ENCODE results near the gene C11orf97. TPM values are rescaled to one million over a fixed set of nuclear protein-coding genes. Genes with fewer than 3 reads are reported as not detected.

Gene C11orf97
- total and polyA plus RNA-seq, 2 of the 13 experiments (the other 11 are each of a cell fraction or from before 2014, with no cell fraction given): 0.35 TPM; not detected in 1

DNA sequence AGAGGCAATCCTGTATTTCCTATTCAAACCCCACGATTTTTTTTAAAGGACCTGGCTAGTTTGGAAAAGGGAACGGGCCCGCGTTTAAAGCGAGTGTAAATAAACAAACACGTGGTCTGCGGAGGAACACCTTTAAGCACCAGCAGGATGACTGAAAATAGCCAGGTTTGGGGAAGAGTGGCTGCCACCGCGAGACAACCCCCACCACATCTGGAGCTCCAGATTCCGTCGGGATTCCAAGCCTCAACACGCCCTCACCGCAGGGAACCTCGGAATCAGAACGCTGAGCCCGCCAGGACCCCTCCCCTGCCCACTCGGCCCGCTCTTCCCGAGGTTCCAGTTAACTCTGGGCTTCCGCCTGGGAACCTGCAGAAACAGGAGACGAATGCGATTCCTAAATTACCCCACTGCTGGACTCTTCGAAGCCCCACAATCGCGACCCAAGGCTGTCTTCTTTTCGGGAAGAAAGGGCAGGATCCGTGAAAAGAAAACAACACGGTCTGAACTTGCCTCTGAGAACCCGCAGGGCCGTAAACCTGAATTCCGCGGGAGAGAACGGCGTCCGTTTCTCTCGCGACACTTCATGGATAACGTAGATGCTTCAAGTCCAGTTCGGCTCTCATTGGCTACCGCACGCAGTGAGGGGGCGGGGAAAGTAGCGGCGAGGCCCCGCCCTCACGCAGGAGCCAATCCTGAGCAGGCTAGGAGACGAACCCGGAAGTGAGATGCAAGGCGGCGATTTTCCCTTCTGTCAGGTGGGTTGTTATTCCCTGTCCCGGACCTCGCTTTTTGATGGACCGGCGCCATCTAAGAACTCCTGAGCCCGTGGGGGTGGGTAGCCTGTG, 18.8 kb upstream of the C11orf97 start, which contains the start of the genes ANKRD49 and MRE11:
TSS of gene ANKRD49 (plus strand) at position 704 of the 845 bp plus-strand sequence. CDS start 2,710 bp downstream, outside the sequence.
TSS of gene MRE11 (minus strand) at position 564 of the 845 bp plus-strand sequence. CDS start 1,043 bp downstream, outside the sequence.
- peaks cover 4 to 22% of the 10 kb centered on the region in 2 experiments; a peak in 3 of 5 replicates for H3K36me3 ChIP-seq (replicated peaks in 1 of 2; ENCODE audit: control insufficient read depth in 1 of 2, insufficient read depth in 2 of 2, low read length in 2 of 2)
- peaks cover 29% of the 10 kb centered on the region for H3K4me1 ChIP-seq (ENCODE audit: insufficient read depth, low read length)
- BruUV-seq (replicated peaks): TSS peak; percentile 75
- intact Hi-C loops (cut with micrococcal nuclease; ENCODE audit: unreplicated experiment): loop anchor here (5.0 kb wide), 2 partner anchors 366 to 571 kb away; partner anchors contain the start of gene PANX1
- WGBS (ENCODE audit: low lambda C conversion rate): 2% methylated on average over 40 of the region's 55 CpGs
- FAIRE-seq (peak; percentile 86), ATAC-seq (peak; percentile 99), DNase-seq (ENCODE audit: low spot score) (peak; percentile 97)
- no peaks in the 10 kb centered on the region for H4K20me1 ChIP-seq (ENCODE audit: insufficient read depth, low read length)
- peaks cover 32% of the 10 kb centered on the region for H3K79me2 ChIP-seq (ENCODE audit: insufficient read depth, low read length)
- CTCF ChIA-PET (ENCODE audit: low intra/inter-chr PET ratio, low total read pairs): no interaction called here
- H3K27ac ChIP-seq (ENCODE audit: extremely low read length, insufficient read depth, low read length): peak within 1 kb of the TSS; percentile 89
- H3K4me2 ChIP-seq (ENCODE audit: low read depth, low read length): peak within 1 kb of the TSS; percentile 84
- H2AFZ ChIP-seq (ENCODE audit: low read length): peak within 1 kb of the TSS; percentile 77
- POLR2A ChIA-PET: interaction anchor here (1.0 to 1.3 kb wide), 4 partner anchors 19 to 752 kb away, joined by 3 to 5 read pairs (median 4); partner anchors contain the start of genes C11orf54, C11orf97, PANX1 and TAF1D
- H3K27me3 ChIP-seq (ENCODE audit: control insufficient read depth in 1 of 2, insufficient read depth in 2 of 2, low read length in 2 of 2): no peaks in the 10 kb centered on the region; a peak in 1 of 5 replicates
- H3K9ac ChIP-seq (ENCODE audit: insufficient read depth, low read depth, low read length): peak within 1 kb of the TSS; percentile 86
- H3K4me3 ChIP-seq (replicated peaks in 1 of 3; ENCODE audit: insufficient read depth in 1 of 3, low read depth in 2 of 3, low read length in 3 of 3): peak within 1 kb of the TSS; percentile 80 to 90 (median 86)
- H3K9me3 ChIP-seq (ENCODE audit: low read length): no peaks in the 10 kb centered on the region
- in situ Hi-C loops (cut with HindIII; ENCODE audit: extremely low pct_ligation_motif_present, low pct_unique_long_range_greater_than_20kb): no loop called here
- TF ChIP-seq, protein P1, sequence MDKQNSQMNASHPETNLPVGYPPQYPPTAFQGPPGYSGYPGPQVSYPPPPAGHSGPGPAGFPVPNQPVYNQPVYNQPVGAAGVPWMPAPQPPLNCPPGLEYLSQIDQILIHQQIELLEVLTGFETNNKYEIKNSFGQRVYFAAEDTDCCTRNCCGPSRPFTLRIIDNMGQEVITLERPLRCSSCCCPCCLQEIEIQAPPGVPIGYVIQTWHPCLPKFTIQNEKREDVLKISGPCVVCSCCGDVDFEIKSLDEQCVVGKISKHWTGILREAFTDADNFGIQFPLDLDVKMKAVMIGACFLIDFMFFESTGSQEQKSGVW (CRISPR knock-in tag; IDR thresholded peaks at IDR 0.05; ENCODE audit: borderline replicate concordance): no peak
- TF ChIP-seq, protein P2, sequence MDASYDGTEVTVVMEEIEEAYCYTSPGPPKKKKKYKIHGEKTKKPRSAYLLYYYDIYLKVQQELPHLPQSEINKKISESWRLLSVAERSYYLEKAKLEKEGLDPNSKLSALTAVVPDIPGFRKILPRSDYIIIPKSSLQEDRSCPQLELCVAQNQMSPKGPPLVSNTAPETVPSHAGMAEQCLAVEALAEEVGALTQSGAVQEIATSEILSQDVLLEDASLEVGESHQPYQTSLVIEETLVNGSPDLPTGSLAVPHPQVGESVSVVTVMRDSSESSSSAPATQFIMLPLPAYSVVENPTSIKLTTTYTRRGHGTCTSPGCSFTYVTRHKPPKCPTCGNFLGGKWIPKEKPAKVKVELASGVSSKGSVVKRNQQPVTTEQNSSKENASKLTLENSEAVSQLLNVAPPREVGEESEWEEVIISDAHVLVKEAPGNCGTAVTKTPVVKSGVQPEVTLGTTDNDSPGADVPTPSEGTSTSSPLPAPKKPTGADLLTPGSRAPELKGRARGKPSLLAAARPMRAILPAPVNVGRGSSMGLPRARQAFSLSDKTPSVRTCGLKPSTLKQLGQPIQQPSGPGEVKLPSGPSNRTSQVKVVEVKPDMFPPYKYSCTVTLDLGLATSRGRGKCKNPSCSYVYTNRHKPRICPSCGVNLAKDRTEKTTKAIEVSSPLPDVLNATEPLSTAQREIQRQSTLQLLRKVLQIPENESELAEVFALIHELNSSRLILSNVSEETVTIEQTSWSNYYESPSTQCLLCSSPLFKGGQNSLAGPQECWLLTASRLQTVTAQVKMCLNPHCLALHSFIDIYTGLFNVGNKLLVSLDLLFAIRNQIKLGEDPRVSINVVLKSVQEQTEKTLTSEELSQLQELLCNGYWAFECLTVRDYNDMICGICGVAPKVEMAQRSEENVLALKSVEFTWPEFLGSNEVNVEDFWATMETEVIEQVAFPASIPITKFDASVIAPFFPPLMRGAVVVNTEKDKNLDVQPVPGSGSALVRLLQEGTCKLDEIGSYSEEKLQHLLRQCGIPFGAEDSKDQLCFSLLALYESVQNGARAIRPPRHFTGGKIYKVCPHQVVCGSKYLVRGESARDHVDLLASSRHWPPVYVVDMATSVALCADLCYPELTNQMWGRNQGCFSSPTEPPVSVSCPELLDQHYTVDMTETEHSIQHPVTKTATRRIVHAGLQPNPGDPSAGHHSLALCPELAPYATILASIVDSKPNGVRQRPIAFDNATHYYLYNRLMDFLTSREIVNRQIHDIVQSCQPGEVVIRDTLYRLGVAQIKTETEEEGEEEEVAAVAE (CRISPR knock-in tag; IDR thresholded peaks at IDR 0.05; ENCODE audit: borderline replicate concordance): peak; percentile 20; the same call in 1 of the 2 replicates
- TF ChIP-seq ZNF235 (CRISPR knock-in tag; IDR thresholded peaks at IDR 0.05; ENCODE audit: borderline replicate concordance) (no peak), SALL1 (CRISPR knock-in tag; IDR thresholded peaks at IDR 0.05) (peak; percentile 61; the same call in 1 of the 2 replicates), XBP1 (CRISPR knock-in tag; IDR thresholded peaks at IDR 0.05) (no peak), IKZF1 (IDR thresholded peaks at IDR 0.05) (no peak), TAF1 (CRISPR knock-in tag; IDR thresholded peaks at IDR 0.05) (peak; percentile 53; the same call in 1 of the 2 replicates), HNRNPH1 (optimal IDR thresholded peaks at IDR 0.05; ENCODE audit: low read depth, low read length) (no peak), ZNF382 (CRISPR knock-in tag; IDR thresholded peaks at IDR 0.05; ENCODE audit: borderline replicate concordance) (no peak), SNRNP70 (IDR thresholded peaks at IDR 0.05; ENCODE audit: low read depth, low read length) (no peak), TRIM24 (CRISPR knock-in tag; IDR thresholded peaks at IDR 0.05) (no peak), KLF15 (CRISPR knock-in tag; IDR thresholded peaks at IDR 0.05; ENCODE audit: borderline replicate concordance) (no peak), ZFP1 (CRISPR knock-in tag; IDR thresholded peaks at IDR 0.05) (no peak), KLF11 (CRISPR knock-in tag; IDR thresholded peaks at IDR 0.05) (no peak)
- TF ChIP-seq, protein P3, sequence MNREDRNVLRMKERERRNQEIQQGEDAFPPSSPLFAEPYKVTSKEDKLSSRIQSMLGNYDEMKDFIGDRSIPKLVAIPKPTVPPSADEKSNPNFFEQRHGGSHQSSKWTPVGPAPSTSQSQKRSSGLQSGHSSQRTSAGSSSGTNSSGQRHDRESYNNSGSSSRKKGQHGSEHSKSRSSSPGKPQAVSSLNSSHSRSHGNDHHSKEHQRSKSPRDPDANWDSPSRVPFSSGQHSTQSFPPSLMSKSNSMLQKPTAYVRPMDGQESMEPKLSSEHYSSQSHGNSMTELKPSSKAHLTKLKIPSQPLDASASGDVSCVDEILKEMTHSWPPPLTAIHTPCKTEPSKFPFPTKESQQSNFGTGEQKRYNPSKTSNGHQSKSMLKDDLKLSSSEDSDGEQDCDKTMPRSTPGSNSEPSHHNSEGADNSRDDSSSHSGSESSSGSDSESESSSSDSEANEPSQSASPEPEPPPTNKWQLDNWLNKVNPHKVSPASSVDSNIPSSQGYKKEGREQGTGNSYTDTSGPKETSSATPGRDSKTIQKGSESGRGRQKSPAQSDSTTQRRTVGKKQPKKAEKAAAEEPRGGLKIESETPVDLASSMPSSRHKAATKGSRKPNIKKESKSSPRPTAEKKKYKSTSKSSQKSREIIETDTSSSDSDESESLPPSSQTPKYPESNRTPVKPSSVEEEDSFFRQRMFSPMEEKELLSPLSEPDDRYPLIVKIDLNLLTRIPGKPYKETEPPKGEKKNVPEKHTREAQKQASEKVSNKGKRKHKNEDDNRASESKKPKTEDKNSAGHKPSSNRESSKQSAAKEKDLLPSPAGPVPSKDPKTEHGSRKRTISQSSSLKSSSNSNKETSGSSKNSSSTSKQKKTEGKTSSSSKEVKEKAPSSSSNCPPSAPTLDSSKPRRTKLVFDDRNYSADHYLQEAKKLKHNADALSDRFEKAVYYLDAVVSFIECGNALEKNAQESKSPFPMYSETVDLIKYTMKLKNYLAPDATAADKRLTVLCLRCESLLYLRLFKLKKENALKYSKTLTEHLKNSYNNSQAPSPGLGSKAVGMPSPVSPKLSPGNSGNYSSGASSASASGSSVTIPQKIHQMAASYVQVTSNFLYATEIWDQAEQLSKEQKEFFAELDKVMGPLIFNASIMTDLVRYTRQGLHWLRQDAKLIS (CRISPR knock-in tag; IDR thresholded peaks at IDR 0.05): no peak

All from HepG2 (cell line).